DMS53 treated with DMSO at 0.1 percent for 48 hours (cell line): ENCODE results near the gene COL20A1.

Experiments used
- DNase-seq: peaks from one replicate; lab custom pipeline; 2025; ENCODE audit not compliant: unreplicated experiment; lab: John Stamatoyannopoulos, UW

COL20A1 gene

DNA sequence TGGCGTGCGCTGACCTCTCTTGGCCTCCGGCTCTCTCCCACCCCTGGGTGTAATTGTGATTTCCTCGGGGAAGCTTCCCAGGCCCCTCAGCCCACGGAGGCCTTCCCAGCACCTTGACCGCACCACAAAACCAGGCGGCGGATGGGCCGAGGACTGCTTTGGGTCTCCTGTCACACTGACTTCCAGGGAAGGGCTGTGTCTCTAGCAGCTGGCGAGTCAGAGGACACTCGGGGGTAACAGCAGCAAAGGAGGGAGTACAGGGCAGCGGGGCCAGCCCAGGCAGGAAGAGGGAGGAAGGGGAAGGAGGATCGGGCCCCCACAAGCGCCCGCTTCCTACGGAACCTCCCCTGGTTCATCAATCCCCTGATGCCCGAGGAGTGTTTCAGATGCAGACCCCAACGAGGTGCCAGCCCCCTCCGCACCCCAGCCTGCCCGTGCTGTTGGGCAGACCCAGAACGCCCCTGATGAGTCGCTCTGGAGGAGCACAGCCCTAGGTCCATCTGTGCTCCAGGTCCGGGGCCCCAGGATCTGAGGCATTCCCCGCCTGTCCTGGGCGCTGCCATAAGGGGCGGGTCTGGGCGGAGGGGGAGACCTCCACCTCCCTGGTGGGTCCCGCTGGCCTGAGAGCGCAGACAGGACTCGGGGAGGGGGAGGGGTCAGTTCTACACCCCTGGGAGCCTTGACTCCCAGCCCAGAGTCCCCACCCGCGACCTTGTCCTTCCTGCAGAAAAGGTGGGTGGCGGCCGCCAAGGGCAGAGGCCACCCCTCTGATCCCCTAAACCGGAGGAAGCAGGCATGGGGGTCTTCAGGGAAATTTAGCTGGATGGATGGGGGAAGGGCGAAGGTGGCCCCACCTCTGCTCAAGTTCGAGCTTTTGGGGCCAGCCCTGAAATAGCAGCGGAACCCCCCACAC, 67.2 kb downstream of the COL20A1 start:
- no peak for DNase-seq

DNA sequence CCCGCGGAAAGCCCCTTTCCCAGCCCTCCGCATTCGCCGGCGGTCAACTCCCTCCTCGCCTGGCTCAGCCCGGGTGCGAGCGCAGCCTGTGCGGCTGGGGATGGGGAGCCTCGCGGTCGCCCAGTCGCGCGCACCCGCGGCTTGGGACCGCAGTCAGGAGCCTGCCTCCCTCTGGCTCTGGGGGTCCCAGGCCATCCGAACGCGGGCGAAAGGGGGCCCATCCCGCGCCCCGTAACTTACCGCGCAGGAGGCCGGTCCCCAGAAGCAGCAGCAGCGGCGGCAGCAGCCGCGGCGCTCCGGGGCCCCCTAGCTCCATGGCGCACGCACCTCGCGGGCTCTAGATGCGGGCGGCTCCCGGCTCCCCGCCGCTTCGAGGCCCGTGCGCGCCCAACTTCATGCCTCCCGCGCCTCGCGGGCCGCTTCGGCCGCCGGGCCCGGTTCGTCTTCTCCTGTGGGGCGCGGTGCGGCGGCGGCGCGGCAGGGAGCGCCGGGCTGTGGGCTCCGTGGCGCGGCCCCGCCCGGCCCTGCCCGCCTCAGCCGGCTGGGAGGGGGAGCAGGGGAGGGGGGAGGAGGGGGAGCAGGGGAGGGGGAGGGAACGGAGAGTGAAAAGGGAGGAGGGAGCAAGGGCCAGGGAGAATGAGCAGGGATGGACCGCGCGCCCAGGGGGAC, 68.0 kb downstream of the COL20A1 start, which contains the start of gene CHRNA4:
Gene CHRNA4 (minus strand): TSS at position 500 of the 669 bp plus-strand sequence. CDS start 184 bp downstream, at position 316.
- DNase-seq: no peak

GRCh38 chr20:63361519-63362435, 68.8 kb downstream of the COL20A1 start:
- DNase-seq: no peak

- DNase-seq: no peak
These were observed 69.5 kb downstream of the COL20A1 start for GRCh38 chr20:63362436-63363009.

GRCh38 chr20:63363013-63363957, 70.3 kb downstream of the COL20A1 start:
- no peak for DNase-seq

- no peak for DNase-seq
These were observed 71.1 kb downstream of the COL20A1 start for GRCh38 chr20:63363981-63364561.

GRCh38 chr20:63364801-63365585, 72.0 kb downstream of the COL20A1 start:
- DNase-seq: no peak

GRCh38 chr20:63365601-63366389, 72.8 kb downstream of the COL20A1 start:
- DNase-seq: no peak

DNA sequence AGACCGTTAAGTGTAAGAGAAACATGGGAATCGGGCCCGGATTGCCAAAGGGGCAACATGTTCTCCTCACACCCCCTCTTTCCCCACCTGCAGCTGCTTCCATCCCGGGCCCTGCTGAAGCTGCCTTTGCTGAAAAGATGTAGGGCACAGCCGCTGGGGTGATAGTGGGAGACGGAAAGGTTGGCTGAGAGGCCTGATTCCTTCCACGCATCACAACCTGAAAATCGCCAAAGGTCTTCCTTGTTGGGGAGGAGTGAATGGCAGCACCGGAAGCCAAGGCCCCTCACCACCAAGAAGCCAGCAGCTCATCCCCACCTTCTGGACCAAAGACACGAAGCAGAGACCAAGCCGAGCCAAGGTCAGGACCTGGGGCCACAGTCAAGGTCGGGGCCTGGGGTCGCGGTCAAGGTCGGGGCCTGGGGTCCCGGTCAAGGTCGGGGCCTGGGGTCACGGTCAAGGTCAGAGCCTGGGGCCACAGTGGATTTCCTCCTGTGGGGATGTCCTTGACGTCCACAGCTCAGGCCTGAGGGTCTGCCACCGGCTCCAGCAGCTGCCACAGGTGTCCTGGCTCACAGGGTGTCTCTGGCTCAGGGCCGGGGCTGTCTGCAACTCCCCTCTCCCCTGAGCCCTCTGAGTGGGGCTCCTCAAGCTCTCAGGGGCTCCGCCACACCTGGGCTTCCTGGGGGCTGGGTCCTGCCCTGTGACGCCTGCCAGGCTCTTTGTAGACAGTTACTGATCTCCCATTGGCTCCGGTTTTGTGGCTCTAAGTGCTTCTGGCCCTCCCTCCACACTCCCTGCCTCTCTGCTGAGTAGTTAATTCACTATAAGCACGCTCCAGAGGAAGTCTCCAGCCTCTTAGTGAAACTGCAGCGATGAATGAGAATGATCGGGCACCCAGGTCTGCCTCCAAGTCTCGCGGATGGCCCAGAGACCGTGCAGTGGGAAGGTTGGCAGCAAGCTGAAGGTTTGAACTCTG, 73.7 kb downstream of the COL20A1 start:
- no peak for DNase-seq

- no peak for DNase-seq
These were observed 74.6 kb downstream of the COL20A1 start for GRCh38 chr20:63367446-63368055.

DNA sequence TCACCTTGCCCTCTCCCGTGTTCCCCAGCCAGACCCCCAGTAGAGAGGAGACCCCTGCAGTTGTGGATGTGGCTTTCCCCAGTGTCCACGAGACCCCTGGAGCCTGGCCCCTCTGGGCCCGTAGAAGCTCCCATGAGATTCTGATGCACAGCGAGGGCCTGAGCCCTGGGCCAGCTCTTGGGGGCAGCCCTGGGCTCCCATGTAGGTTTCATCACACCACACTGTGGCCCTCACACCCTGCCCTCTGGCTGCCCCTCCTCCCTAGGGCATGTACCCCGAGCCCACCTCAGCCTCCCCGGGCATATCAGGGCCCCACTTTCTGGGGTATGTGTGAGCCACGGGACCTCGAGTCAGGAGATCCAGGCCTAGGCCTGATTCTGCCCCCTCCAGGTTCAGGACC, 75.2 kb downstream of the COL20A1 start:
- DNase-seq: no peak

DNA sequence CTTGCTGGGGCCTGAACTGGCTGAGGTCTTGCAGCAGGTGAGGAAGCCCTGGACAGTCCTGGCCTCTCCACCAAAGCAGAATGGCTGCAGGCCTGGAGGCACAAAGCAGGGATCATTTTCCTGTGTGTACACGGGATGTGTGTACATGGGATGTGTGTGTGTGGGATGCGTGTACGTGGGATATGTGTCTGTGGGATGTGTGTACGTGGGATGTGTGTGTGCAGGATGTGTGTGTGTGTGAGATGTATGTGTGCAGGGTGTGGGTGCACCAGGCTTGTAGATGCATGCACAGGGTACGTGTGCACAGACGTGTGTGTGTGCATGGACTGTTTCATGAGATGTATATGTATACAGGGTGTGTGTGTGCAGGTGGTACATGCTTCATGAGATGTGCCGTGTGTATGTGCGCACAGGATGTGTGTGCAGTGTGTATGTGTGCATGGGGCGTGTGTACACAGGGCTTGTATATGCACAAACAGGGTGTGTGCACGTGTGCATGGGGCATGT, 76.1 kb downstream of the COL20A1 start:
- DNase-seq: no peak

DNA sequence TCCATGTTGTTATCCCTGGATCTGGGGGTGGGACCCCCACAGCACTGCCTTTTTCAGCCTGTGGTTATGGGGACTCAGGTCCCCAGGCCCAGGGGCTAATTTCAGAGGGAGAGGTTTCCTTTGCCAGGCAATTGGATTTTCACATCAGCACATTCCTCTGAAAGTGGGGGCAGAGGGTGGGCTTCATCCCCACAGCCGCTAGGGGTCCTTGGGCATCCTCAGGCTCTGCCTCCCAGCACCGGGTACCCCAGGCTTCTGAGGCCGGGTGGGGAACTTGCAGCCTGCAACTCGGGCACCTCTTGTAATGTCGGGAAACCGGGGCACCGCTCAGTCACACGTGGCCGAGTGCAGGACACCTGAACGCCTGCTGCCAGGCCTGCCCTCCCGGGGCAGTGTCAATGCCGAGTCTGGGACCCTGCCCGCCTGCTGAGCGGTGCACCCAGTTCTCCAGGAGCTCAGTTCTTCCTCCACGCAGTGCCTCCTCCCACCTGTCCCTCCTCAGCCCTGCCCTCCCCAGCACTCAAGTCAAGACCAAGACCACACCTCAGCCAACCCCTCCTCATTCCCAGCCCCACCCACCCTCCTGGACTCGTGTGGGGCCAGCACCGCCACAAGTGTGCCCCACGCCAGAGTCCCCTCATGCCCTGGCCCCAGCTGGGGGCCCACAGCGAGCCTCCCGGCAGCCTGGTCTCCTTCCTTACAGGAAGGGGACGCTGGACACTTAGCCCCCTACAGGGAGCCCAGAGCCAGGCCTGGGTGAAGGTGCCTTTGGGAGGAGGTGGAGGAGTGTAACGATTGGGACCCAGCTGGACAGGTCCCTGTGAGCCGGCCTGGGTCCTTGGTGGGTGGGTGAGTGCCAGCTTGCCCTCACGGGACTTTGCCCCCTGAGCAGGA, 77.0 kb downstream of the COL20A1 start:
- DNase-seq: no peak

DNA sequence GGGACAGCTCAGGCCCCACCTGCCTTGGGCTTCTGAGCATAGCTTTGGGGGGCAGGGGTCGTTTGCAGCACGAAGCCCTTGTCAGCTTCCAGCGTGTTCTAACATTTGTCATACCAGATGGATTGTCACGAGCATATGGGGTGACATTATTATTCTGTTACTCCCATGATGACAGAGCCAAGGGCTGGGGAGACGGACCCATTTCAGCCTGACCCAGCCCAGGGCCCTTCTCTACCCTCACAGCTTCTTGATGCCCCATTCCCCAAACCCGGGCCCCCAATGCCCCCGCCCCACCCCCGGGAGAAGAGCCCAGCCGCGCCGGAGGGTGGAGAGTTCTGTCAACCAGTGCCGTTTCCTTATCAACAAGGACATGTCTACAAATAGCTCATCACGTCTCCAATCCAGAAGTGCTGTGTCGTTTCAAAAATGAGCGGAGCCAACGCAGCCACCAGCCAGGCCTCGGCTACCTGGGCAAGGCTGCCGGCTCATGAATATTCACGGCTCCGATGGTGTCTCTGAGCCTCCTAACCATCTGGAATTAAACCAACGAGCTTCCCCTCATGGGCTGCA, 77.7 kb downstream of the COL20A1 start:
- no peak for DNase-seq
